ENCODE measurements around the gene UBE2E2. TPM values are rescaled to one million over a fixed set of nuclear protein-coding genes. Genes with fewer than 3 reads are reported as not detected.
"Not testable (repeated sequence)": the region's sequence is repeated elsewhere in the genome, so short reads cannot be mapped to it uniquely, and the experiment has no call there.

Gene UBE2E2
- total RNA-seq, 2 donors from 2014 or later = 6.4 to 9.6 TPM

- ATAC-seq (no peak), DNase-seq (ENCODE audit: low spot score) (no peak)
- Mint-ChIP-seq H3K36me3 (no peaks in the 10 kb centered on the region), H3K9me3 (no peaks in the 10 kb centered on the region), H3K4me1 (ENCODE audit: low read depth in 2 of 2) (no peaks in the 10 kb centered on the region), H3K27ac (no peak overlapping the region), H3K4me3 (no peak overlapping the region), H3K27me3 (peaks cover 10 to 14% of the 10 kb centered on the region in 2 donors)
These were observed 404.2 kb downstream of the UBE2E2 start for GRCh38 chr3:23607184-23607847.

- Mint-ChIP-seq H3K4me1 (ENCODE audit: low read depth in 2 of 2) (no peaks in the 10 kb centered on the region), H3K27me3 (peaks cover 13 to 14% of the 10 kb centered on the region in 2 donors), H3K27ac (no peak overlapping the region), H3K36me3 (no peaks in the 10 kb centered on the region), H3K9me3 (no peaks in the 10 kb centered on the region), H3K4me3 (no peak overlapping the region)
- no peak for DNase-seq (ENCODE audit: low spot score)
- no peak for ATAC-seq
These were observed 405.5 kb downstream of the UBE2E2 start for GRCh38 chr3:23608650-23609049.

- no peak overlapping the region for H3K27ac Mint-ChIP-seq
- DNase-seq (ENCODE audit: low spot score) = no peak
- no peaks in the 10 kb centered on the region for H3K36me3 Mint-ChIP-seq
- no peaks in the 10 kb centered on the region for H3K9me3 Mint-ChIP-seq
- no peak for ATAC-seq
- no peak overlapping the region for H3K4me3 Mint-ChIP-seq
- peaks cover 0 to 3% of the 10 kb centered on the region in 2 donors for H3K4me1 Mint-ChIP-seq (ENCODE audit: low read depth in 2 of 2)
- H3K27me3 Mint-ChIP-seq = peaks cover 6 to 14% of the 10 kb centered on the region in 2 donors
These were observed 408.7 kb downstream of the UBE2E2 start for GRCh38 chr3:23611737-23612295.

DNA sequence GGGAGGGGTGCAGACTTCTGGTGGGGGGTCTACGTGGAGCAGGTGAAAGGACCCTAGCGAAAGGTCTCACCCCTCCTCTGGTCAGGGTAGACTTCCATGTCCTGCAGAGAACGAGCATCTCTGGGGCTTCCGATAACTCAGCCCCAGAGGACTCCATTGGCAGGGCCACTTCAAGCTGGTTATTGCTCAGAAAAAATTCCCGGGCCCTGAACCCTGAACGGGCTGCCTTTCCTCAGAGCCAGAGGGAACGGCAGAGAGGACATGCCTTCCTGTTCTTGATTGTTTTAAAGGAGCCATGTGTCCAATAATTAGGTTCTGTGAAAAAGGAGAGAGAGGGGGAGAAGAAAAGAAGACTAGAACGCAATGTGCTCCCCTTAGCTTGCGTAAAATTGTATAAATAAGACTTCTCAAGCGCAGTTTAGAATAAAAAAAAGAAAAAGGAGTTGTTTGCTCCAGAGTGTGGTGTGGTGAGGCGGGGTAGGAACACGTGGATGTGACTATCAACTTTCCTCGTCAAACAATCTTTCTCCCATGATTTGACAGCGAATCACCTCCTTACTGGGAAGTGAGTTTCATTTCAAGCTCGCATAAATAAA, 409.3 kb downstream of the UBE2E2 start:
- Mint-ChIP-seq H3K4me3 (no peak overlapping the region), H3K9me3 (no peaks in the 10 kb centered on the region), H3K27me3 (peaks cover 6 to 14% of the 10 kb centered on the region in 2 donors), H3K4me1 (ENCODE audit: low read depth in 2 of 2) (peaks cover 0 to 8% of the 10 kb centered on the region in 2 donors), H3K36me3 (no peaks in the 10 kb centered on the region), H3K27ac (no peak overlapping the region)
- DNase-seq (ENCODE audit: low spot score) (no peak), ATAC-seq (peak in 1 of 2 donors; percentile 41)

GRCh38 chr3:23615068-23615467, 411.9 kb downstream of the UBE2E2 start:
- H3K27me3 Mint-ChIP-seq = peaks cover 2 to 6% of the 10 kb centered on the region in 2 donors
- H3K4me1 Mint-ChIP-seq (ENCODE audit: low read depth in 2 of 2) = peaks cover 0 to 8% of the 10 kb centered on the region in 2 donors
- H3K4me3 Mint-ChIP-seq = no peak overlapping the region
- H3K9me3 Mint-ChIP-seq = no peaks in the 10 kb centered on the region
- DNase-seq (ENCODE audit: low spot score) (no peak), ATAC-seq (no peak)
- H3K27ac Mint-ChIP-seq = no peak overlapping the region
- H3K36me3 Mint-ChIP-seq = no peaks in the 10 kb centered on the region

GRCh38 chr3:23618475-23618874, 415.3 kb downstream of the UBE2E2 start:
- not testable (repeated sequence) for H3K4me3 Mint-ChIP-seq; ATAC-seq; H3K36me3 Mint-ChIP-seq; DNase-seq (ENCODE audit: low spot score); H3K4me1 Mint-ChIP-seq (ENCODE audit: low read depth in 2 of 2); H3K27me3 Mint-ChIP-seq; H3K9me3 Mint-ChIP-seq; H3K27ac Mint-ChIP-seq

DNA sequence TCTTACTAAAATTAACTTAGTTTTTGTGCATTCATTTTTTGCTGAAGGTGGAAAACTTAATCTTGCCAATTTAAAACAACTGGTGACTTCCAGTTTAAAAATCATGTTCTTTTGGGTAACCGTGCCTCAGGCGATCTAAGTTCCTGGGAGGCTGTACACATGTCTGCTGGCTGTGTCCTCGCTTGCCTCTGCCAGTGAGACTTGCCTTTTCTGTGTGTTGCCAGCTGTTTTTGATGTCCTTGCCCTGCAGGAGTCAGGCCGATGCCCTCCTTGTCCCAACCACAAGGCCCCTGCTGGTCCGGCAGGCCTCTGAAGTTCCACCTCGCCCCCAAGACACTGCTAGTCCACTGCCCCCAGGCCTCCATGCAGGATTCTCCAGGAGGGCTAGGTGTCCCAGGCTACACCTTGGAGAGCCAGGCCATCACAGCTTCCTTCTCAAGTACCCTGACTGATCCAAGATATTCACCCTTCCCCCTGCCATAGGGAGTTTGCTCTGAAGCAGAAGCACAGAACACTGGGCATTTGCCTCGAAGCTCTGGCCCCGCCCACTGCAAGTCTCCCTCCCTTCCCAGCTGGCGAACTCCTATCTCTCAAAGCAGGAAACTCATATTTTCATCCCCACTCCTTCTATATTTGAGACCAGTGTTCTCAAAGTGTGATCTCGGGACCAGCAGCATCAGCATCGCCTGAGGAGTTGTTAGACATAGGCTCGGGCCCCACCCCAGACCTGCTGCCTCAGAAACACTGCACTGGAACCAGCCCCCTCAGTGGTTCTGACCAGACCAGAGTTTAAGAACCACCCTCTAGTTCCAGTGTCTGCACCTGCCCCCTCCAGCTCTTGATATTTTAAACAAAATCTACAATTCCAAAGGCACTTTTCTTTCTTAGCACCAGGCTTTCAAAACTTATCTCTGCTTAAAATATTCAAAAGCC, 416.8 kb downstream of the UBE2E2 start:
- no peak for ATAC-seq
- Mint-ChIP-seq H3K4me1 (ENCODE audit: low read depth in 2 of 2) (peaks cover 0 to 8% of the 10 kb centered on the region in 2 donors), H3K27ac (peak overlapping the region in 1 of 2 donors; percentile 18), H3K4me3 (no peak overlapping the region), H3K27me3 (no peaks in the 10 kb centered on the region), H3K36me3 (no peaks in the 10 kb centered on the region), H3K9me3 (no peaks in the 10 kb centered on the region)
- no peak for DNase-seq (ENCODE audit: low spot score)

DNA sequence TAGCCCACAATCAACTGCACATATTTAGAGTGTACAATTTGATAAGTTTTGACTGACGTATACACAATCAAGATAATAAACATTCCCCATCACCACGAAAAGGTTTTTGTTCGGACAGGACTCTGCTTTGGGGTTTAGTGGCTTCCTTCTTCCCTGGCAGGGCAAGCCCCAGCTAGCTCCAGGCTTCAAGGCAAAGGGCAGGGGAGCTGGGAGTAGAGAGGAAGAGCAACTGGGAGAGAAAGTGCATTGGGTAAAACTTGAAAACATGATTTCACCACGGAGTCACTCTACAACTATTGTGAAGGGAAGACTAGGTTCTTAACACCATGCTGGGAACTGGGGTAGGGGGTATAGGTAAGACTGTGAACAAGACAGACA, 417.5 kb downstream of the UBE2E2 start:
- DNase-seq (ENCODE audit: low spot score) = no peak
- Mint-ChIP-seq H3K27ac (peak overlapping the region in 1 of 2 donors; percentile 18), H3K36me3 (no peaks in the 10 kb centered on the region), H3K9me3 (no peaks in the 10 kb centered on the region), H3K27me3 (no peaks in the 10 kb centered on the region), H3K4me3 (no peak overlapping the region), H3K4me1 (ENCODE audit: low read depth in 2 of 2) (peaks cover 0 to 8% of the 10 kb centered on the region in 2 donors)
- ATAC-seq = no peak

GRCh38 chr3:23623844-23624243, 420.7 kb downstream of the UBE2E2 start:
- ATAC-seq = no peak
- H3K36me3 Mint-ChIP-seq = no peaks in the 10 kb centered on the region
- no peak overlapping the region for H3K27ac Mint-ChIP-seq
- no peak for DNase-seq (ENCODE audit: low spot score)
- H3K4me1 Mint-ChIP-seq (ENCODE audit: low read depth in 2 of 2) = no peaks in the 10 kb centered on the region
- no peaks in the 10 kb centered on the region for H3K9me3 Mint-ChIP-seq
- H3K27me3 Mint-ChIP-seq = no peaks in the 10 kb centered on the region
- no peak overlapping the region for H3K4me3 Mint-ChIP-seq

DNA sequence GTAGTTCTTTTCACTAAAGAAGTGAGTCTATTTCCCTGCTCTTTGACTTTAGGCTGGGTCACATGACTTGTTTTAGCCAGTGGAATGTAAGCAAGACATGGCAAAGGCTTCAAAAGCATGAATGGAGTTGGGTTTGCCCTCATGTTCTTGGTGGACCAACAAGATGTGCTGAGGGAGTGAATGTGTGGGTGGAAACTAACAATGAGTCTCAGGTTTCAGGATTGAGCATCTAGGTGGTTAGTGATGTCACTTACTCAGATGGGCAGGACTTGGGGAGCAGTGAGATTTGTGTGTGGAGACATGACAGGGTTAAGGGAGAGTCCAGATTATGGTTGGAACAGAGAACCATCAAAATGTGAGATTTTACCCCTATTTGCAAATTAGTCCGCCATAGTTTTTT, 421.2 kb downstream of the UBE2E2 start:
- Mint-ChIP-seq H3K27ac (no peak overlapping the region), H3K9me3 (no peaks in the 10 kb centered on the region), H3K4me1 (ENCODE audit: low read depth in 2 of 2) (peaks cover under 1% of the 10 kb centered on the region in 2 donors), H3K27me3 (peaks cover 0 to 3% of the 10 kb centered on the region in 2 donors), H3K36me3 (no peaks in the 10 kb centered on the region), H3K4me3 (no peak overlapping the region)
- ATAC-seq (no peak), DNase-seq (ENCODE audit: low spot score) (no peak)

GRCh38 chr3:23626442-23626841, 423.3 kb downstream of the UBE2E2 start:
- H3K27me3 Mint-ChIP-seq = peaks cover 2 to 13% of the 10 kb centered on the region in 2 donors
- no peak overlapping the region for H3K27ac Mint-ChIP-seq
- peaks cover 4 to 9% of the 10 kb centered on the region in 2 donors for H3K4me1 Mint-ChIP-seq (ENCODE audit: low read depth in 2 of 2)
- ATAC-seq = no peak
- H3K36me3 Mint-ChIP-seq = no peaks in the 10 kb centered on the region
- no peak overlapping the region for H3K4me3 Mint-ChIP-seq
- no peaks in the 10 kb centered on the region for H3K9me3 Mint-ChIP-seq
- DNase-seq (ENCODE audit: low spot score) = no peak

- no peak for DNase-seq (ENCODE audit: low spot score)
- no peak overlapping the region for H3K27ac Mint-ChIP-seq
- no peak for ATAC-seq
- H3K4me3 Mint-ChIP-seq = no peak overlapping the region
- peaks cover 2 to 13% of the 10 kb centered on the region in 2 donors for H3K27me3 Mint-ChIP-seq
- no peaks in the 10 kb centered on the region for H3K36me3 Mint-ChIP-seq
- H3K4me1 Mint-ChIP-seq (ENCODE audit: low read depth in 2 of 2) = peaks cover 4 to 9% of the 10 kb centered on the region in 2 donors
- H3K9me3 Mint-ChIP-seq = no peaks in the 10 kb centered on the region
These were observed 426.2 kb downstream of the UBE2E2 start for GRCh38 chr3:23629181-23629894.

DNA sequence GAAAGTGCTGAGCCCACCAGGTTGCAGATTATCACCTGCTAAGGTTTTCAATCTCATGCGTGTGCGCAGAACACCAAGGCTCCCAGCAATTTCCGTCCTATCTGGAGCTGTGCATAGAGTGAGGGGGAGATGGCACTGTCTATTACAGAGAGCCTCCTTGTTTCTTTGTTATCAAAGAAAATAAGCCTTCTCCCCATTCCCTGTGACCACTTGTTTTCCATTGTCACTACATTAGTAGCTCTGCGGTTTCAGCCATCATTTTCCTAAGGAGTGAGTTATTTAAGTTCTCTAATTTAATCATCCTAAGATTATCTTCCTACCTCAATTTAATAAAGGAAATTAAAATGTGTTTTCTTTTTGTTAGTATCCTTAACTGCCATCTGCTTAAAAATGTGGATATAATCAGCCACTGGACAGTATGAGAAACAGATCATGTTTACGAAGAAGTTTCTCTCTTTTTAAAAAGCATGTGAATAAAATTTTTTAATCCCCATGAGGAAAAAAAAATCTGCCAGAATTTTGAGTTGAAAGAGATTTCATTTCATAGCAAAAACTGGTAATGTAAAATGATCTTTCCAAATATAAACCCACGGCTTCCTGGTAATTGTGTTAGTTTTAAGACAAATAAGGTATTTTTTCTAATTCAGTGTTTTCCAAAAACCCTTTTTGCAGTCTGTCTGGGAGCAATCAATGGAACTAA, 430.3 kb downstream of the UBE2E2 start:
- H3K27ac Mint-ChIP-seq = no peak overlapping the region
- no peak for ATAC-seq
- no peaks in the 10 kb centered on the region for H3K36me3 Mint-ChIP-seq
- no peaks in the 10 kb centered on the region for H3K9me3 Mint-ChIP-seq
- H3K27me3 Mint-ChIP-seq = peaks cover 2 to 20% of the 10 kb centered on the region in 2 donors
- no peak overlapping the region for H3K4me3 Mint-ChIP-seq
- no peak for DNase-seq (ENCODE audit: low spot score)
- peaks cover 4 to 9% of the 10 kb centered on the region in 2 donors for H3K4me1 Mint-ChIP-seq (ENCODE audit: low read depth in 2 of 2)

All from natural killer cell treated with Interleukin-12 subunit alpha and Interleukin-12 subunit beta and Interleukin-15 and Interleukin-18, amount 100 ng/mL, for 72 hours (primary cell).